ENCODE measurements around the gene UNC93A.

The UNC93A gene

DNA sequence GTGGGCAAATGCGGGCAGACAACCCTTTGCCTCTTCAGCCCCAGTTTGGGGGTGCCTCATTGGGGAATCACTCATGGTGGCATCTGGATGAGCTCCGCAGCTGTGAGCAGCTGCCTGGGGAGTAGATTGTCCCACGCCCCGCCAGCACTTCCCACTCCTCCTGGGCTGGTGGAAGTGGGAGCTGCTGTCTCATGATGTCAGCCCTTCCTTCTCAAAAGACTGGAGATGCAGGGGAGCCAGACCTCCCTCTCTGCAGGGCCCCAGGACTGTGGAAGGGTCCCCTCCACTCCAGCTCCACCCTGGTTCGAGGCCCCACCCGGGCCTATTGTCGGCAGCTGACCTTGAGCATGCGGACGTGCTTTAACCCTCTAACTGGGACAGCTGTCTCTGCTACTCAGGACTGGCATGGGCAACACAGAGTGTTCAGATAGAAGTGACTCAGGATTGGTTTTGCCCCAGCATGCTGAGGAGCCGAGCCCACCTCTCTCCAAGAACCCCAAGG lies 2.0 kb downstream of the UNC93A start:
- no peak for DNase-seq (ENCODE audit: low read depth, low spot score)

DNA sequence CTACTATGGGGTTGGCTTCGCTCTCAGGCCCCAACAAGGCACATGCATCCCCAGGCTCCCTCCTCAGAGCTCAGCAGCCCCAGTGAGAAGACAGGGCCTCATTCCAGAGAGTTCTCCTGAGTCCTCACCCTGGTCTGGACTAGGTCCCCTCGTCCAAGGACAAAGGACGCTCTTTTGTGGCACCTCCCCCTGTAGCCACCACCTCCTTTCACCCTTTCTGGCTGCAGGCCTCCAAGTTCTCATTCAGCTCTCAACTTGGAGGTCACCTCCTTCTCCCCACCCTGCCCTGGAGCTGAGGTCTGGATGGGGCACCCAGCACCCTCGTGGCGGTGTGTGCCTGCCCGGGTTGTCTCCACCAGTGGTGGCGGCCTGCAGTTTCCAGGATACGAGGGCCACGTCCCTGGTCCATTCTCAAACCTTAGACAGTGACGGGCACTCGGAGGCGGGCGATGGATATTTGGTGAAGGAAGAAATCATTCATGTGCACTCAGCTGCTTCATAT lies 2.5 kb downstream of the UNC93A start:
- no peak for DNase-seq (ENCODE audit: low read depth, low spot score)

DNA sequence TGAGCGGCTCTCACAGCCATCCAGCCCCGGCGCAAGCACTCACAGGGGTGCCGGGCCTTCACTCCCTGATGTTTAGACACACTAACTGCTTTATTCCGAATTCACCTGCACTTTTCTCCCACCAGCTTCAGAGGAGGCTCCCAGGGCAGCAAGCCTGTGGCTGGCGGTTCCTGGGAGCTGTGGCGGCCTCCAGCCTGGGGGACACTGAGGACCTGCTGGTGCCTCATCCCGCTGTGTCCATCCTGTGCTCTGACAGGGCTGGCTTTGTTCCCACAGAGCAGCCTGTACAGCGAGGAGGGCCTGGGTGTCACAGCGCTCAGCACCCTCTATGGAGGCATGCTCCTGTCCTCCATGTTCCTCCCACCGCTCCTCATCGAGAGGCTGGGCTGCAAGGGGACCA lies 3.1 kb downstream of the UNC93A start:
- DNase-seq (ENCODE audit: low read depth, low spot score): no peak

DNA sequence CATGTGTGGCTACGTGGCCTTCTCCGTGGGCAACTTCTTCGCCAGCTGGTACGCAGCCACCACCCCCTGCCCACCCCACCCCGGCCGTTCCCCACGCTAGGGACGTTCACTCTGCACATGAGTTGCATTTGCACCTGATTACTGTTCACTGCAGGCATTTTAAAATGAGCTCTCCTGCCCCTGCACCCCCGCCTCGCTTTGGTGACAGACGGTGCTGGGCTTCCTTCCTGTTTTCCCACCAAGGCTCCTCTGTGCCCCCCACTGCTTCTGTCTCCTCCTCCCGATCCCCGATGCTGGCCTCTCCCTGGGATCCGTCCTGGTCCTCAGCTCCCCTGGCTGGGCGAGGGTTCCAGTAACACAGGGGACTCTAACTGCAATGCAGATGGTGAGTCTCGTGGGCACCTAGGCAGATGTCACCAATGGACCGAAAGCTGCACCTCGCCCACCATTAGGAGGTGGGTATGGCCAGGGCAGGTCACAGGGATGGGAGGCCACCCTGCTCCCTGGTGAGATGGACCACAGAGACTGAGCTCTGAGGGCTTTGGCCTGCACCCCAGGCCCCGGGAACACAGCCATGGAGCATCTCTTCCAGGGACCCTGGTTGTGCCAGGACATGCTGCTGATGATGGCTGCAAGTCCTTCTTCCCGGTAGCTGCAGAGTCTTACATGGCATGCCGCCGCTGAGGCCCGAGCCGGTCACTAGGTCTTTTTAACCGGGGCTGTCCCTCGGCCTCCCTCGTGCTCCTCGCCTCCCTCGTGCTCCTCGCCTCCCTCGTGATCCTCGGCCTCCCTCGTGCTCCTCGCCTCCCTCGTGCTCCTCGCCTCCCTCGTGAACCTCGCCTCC lies 3.8 kb downstream of the UNC93A start:
- DNase-seq (ENCODE audit: low read depth, low spot score): no peak

DNA sequence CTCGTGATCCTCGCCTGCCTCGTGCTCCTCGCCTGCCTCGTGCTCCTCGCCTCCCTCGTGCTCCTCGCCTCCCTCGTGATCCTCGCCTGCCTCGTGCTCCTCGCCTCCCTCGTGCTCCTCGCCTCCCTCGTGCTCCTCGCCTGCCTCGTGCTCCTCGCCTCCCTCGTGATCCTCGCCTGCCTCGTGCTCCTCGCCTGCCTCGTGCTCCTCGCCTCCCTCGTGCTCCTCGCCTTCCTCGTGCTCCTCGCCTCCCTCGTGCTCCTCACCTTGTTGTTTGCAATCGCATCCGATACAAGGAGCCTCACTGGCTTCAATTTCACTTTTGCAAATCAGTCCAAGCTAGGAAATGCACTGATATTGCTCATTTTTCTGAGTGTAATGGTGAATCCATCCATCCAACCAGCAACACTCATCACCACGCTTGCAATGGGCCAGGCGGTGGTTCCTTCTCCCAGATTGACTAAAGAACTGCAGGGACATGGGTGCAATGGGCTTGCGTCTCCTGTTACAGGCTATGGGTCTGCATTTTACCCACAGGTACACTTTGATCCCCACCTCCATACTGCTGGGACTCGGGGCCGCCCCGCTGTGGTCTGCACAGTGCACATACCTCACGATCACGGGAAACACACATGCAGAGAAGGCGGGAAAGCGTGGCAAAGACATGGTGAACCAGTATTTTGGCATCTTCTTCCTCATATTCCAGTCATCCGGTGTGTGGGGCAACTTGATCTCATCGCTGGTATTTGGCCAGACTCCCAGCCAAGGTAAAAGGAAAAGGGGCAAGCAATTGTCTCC lies 4.6 kb downstream of the UNC93A start:
- no peak for DNase-seq (ENCODE audit: low read depth, low spot score)

DNA sequence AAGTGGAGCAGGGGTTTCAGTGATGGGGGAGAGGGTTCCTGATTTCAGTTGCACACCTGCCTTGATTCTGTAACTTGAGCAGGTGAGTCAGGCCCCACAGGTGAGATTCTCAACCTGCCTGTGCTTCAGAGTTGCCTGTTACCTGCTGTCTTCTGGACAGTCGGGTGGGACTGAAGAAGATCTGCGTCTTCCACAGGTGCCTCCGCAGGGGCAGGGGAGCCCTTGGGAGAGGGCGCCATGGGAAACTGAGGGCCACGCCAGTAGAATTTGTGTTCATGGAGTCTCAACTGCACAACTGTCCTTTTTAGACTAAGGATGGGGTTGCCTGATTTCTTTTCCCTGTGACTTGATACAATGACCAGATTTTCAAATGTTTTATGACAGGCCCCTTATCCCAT lies 5.2 kb downstream of the UNC93A start:
- DNase-seq (ENCODE audit: low read depth, low spot score): no peak

DNA sequence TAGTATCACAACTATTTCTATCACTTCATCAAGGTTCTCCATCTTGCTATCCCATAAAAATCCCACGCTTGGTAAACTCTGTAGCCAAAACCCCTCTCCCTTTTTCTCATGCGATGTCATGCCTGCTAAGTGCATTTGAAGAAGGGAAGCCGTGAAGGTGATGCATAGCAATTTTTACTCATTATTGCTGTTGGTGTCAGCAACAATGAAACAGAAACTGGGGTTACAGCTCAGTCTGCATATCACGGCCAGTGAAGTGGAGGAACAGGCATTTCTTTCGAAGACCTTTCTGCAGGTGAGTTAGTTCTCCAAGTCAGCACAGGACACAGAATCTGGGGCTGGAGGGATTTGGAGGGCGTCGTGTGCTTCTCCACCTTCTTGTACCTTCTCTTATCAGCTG lies 5.8 kb downstream of the UNC93A start:
- no peak for DNase-seq (ENCODE audit: low read depth, low spot score)

DNA sequence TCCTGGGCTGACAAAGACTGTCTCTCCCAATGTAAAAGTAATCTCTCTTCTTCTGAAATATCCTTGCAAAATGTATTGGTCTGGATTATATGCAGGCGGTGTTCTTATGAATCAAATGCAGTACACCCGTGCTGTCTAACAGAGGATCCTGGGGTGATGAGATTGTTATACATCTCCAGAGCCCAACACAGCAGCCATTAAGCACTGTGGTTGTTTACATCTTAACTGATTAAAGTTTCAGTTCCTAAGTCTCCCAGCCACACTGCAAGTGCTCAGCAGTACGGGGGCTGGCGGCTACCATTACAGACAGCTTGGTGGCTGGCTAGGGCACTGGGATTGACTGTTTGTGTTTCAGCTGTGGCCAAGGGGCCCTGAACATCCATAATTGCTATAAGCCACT lies 7.0 kb downstream of the UNC93A start:
- DNase-seq (ENCODE audit: low read depth, low spot score): no peak

DNA sequence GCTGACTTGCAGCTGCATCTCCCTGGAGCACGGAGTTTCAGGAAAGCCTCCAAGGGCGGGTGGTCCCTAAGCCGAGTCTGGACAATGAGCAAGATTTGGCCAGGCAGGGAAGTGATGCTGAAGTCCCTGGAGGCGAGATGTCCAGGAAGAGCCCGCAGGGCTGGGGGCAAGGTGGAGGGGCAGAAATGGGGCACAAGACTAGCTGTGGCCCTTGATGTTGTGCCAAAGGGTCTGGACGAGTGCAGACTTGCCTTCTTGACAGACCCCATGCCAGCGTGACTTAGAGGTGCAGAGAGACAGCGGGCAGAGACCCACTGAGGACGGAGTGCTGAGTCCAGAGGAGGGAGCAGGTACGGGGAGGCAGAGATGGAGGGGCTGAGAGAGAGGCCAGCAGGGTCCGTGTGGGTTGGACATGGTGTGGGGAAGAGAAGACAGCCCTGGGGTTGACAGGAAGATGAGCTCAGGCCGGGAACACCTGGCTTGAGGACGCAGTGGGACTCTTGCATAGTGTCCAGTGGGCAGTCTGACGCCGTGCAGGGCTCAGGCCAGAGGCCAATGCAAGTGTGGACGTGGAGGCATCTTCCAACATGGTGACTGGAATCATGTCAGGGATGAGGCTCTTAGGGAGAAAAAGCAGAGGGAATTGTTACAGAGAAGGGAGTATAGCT lies 8.7 kb downstream of the UNC93A start:
- no peak for DNase-seq (ENCODE audit: low read depth, low spot score)

DNA sequence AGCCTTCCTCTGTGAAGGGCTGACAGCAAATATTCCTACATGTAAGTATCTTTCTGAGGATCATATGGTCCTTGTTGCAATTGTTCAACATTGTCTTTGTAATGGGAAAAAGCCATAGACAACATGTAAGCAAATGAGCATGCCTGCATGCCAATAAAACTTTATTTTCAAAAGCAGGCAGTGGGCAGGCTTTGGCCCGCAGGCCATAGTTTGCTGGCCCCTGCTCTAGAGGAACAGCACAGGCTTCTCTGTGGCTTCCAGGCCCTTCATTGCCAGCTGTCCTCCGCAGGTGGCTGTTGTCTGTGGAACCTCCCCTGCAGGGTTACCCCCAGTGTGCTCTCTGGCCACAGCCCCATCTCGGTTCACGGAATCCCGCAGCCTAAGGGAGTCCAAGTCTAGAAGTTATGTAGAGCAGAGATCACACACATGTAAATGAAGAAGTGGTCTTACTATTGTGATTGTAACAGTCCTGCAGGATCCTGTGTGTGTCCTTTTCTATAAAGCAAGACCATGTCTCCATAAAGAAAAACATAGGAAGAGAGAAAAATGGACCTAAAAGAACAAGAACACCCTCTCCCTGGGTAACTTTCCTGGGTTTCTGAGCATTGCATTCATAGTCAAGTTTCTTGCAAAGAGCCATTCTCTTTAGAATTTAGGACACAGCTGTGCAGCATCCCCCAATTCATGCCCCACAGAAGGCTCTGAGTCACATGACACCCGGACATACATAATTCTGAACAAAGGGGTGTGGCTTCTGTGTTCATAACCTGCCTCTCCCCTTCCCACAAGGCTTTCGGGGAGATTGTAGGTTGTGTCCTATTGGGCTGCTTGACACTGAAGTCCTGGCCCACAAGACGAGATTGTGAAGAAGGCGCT lies 10.0 kb downstream of the UNC93A start:
- no peak for DNase-seq (ENCODE audit: low read depth, low spot score)

DNA sequence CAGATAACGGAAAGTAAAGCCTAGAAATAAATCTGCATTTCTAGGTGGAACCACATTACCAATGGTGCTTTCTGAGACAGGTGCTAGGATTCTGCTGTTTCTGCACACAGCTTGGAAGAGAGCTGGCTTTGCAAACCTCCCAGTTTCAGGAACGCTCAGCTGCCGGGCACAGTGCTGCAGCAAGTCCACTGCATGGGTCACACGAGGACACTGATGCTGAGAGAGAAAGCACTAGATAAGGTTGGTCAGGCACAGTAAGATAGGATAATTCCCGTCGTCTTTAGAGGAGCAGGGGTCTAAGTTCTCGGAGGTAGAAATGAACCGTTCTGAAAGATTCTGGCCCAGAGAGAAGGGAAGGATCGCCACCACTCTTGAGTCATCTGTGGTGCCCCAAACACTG lies 11.0 kb downstream of the UNC93A start:
- DNase-seq (ENCODE audit: low read depth, low spot score): no peak

DNA sequence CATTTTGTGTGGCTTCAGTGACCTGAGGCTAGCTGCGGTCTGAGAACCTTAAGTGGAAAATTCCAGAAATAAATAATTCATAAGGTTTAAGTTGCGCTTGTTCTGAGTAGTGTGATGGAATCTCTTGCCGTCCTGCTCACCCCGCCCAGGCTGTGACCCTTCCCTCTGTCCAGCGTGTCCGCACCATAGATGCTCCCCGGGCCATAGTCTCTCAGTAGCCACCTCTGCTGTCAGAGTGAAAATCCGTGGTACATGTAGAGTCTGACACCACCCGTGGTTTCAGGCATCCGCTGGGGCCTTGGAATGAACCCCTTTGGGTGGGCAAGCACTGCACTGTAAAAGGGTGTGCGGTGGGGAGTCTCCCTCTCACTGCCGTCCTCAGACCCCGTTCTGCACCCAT lies 11.7 kb downstream of the UNC93A start:
- no peak for DNase-seq (ENCODE audit: low read depth, low spot score)

DNA sequence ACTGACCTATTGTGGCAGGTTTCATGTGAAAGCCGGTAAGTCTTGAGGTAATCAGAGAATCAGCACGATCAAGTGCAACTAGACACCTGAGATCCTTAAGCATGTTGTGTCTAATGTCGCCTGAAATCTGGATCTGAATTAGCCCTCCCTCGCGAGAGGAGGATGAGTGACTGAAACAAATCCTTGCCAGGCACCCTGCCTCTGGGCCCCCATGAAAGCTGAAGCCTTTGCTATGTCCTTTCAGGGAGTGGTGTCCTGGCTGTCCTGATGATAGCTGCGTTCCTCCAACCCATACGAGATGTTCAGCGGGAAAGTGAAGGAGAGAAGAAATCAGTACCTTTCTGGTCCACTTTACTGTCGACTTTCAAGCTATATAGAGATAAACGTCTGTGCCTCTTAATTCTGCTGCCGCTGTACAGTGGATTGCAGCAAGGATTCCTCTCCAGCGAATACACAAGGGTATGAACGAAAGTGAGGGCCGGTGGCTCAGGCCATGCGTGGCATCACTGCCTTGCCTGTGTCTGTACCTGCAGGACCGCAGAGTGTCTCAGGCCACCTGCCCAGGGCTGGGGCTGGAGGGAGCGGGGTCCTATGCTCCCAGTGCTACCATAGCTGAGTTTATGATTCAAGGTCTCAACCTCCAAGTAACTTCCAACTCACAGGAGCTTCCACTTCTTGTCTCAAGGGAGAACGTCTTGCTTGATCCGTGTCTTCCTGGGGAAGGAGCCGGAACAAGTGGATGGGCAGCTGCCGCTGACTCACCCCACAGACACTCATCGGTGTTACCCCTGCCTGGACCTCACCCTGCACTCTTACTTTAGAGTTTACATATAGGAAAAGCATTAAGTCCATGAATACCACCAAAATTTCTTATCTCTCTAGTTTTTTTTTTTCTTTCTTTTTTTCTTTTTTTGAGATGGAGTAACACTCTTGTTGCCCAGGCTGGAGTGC lies 12.8 kb downstream of the UNC93A start:
- no peak for DNase-seq (ENCODE audit: low read depth, low spot score)

DNA sequence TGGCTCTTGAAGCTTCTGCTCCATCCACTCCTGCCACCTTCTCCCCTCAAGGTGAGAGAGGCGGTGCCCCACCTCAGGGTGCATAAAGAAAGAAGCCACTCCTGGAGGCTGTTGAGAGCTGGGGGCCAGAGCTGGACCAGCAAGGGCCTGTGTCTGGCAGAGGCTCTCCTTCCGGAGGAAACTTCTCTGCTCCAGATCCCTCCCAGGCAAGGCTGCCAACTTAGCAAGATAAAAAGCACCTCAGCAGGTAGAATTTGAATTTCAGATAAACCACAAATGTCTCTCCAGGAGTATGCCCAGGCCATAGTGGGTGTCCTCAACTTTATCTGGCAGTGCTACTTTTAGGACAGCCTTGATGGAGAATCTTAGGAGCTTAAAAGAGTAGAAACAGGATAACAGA lies 13.8 kb downstream of the UNC93A start:
- DNase-seq (ENCODE audit: low read depth, low spot score): no peak

DNA sequence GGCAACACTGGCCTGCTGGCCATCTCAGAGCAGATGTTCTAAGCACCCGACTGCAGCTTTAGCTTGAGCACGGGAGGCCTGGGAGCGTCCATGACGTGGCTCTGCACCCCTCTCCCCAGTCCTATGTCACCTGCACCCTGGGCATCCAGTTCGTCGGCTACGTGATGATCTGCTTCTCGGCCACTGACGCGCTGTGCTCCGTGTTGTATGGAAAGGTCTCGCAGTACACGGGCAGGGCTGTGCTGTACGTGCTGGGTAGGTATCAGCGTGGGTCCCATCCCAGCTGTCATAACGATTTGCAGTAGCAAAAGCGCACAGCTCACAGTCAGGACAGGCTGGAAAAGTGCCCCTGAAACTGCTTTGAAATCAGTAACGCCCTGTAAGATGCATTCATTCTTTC lies 14.7 kb downstream of the UNC93A start:
- DNase-seq (ENCODE audit: low read depth, low spot score): no peak

DNA sequence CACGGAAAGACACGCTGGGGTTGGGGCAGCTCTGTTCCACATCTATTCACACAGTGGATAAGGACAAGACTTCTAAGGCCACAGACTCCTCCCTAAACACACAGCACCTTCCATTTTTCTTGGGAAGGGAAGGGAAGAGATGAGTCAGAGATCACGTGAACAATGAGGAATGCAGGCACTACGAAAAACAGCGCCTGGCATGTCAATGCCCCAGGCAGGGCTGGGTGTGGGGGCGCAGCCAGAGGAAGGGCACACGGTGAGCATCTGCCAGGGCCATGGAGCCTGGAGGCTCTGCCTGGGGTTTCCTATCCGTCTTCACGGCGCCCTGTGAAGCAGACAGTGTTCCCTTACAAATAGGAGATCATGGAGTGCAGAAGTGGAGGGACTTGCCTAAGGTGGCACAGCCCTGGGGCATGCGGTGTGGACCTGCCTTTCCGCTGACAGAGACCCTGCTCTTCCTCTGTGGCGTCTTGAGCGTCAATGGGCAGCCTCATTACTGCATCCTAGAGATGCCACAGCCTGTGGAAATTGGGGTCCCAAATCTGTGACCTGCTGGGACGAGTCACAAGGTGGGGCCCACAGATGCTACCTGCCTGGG lies 15.4 kb downstream of the UNC93A start:
- no peak for DNase-seq (ENCODE audit: low read depth, low spot score)

DNA sequence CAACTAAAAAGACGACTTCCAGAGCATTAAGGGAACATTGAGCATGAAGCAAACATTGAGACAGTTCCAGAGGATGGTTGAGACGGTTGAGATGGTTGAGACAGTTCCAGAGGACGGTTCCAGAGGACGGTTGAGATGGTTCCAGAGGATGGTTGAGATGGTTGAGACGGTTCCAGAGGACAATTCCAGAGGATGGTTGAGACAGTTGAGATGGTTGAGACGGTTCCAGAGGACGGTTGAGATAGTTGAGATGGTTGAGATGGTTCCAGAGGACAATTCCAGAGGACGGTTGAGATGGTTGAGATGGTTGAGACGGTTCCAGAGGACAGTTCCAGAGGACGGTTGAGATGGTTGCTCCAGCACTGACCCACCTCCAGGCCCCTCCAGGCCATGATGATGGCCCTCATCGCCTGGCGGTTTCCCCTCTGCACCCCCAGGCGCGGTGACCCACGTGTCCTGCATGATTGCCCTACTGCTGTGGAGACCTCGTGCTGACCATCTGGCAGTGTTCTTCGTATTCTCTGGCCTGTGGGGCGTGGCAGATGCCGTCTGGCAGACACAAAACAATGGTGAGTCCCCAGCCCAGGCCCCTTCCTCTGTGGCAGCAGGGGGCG lies 16.3 kb downstream of the UNC93A start:
- DNase-seq (ENCODE audit: low read depth, low spot score): no peak

DNA sequence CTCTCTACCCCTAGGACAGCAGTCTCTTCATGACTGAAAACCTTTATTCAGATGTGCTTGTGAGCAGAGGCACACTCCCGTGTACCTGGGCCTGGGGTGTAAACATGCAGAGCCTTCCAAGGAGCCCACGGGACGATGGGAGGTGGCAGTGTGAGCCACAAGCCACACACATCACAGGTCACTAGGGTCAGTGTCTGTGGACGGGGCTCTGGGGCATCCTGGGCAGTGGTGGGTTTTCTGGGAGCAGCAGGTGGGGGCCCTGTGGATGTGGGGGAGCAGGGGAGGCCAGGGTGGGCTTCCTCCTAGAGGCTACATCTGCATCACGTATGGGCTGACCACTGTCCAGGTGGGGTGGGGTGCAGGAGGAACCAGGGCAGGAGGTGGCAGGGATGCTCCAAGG lies 17.1 kb downstream of the UNC93A start:
- DNase-seq (ENCODE audit: low read depth, low spot score): no peak
